SHP77 treated with DMSO at 0.1 percent for 48 hours (cell line): ENCODE measurements around the gene ABLIM1.

ENCODE experiments used
- DNase-seq: peaks from one replicate; lab custom pipeline; 2025; lab: John Stamatoyannopoulos, UW

ABLIM1 gene

DNA sequence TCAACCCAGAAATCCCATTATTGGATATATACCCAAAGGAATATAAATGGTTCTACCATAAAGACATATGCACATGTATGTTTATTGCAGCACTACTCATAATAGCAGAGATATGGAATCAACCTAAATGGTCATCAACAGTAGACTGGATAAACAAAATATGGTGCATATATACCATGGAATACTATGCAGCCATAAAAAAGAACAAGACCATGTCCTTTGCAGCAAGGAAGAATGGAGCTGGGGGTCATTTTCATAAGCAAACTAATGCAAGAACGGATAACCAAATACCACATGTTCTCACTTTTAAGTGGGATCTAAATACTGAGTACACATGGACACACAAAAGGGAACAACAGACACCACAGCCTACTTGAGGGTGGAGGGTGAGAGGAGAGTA lies 251.6 kb downstream of the ABLIM1 start:
- no peak for DNase-seq

DNA sequence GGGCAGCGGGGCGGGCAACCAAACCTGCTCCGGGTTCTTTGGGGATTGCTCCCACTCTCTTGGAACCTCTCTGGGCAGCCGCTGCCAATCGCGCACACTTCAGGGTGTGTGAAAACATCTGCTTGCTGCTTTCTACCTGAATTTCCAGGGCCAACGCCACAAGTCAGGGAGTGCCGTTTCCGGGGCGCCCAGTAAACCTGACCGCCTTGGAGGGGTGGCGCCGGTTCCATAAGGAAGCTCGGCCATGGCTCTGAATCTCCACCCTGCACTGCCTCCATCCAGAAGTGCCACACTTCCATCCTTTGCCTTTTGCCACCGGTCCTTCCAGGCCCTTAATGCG lies 253.1 kb downstream of the ABLIM1 start:
- no peak for DNase-seq

DNA sequence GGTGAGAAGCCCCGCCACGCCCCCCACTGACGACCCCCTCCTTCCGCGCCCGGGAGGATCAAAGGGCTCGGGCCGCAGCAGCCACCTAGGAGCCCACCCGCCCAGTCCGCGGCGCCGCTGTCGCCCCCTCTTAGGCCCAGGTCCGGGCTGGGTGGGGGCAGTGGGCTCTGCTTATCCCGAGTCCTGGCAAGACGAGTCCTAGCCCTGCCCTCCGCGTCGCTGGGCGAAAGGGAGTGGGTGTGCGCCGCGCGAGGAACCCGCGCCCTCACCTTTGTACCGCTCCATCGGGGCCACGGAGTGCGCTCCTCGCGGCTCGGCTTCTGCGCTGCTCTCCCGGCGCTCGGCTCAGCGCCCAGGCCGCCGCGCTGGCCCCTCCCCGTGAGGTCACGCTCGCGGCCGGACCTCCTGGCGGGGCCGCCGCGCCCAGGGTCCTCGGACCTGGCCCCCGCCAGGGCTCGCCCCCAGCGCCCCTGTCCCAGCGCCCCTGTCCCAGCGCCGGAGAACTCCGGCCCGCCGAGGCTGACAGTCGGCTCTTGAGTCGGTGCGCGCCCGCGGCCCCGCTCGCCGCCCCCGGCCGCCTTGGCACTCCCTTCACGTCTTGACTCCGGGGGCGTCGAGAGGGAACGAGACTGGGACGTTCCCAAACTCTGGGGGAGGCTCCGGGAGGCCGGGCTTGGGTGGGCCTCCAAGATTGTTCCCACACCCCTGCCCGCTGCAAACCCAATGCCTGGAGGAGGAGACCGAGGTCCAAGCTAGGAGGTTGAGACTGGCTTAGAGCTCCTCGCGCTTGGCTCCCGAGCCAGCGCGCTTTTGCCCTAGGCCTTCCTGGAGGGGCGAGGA lies 253.7 kb downstream of the ABLIM1 start, which contains the start of gene AFAP1L2:
Gene AFAP1L2, minus strand, starts transcription at position 332 of the 840 bp plus-strand sequence. Its CDS starts 47 bp downstream, at position 285.
- no peak for DNase-seq

DNA sequence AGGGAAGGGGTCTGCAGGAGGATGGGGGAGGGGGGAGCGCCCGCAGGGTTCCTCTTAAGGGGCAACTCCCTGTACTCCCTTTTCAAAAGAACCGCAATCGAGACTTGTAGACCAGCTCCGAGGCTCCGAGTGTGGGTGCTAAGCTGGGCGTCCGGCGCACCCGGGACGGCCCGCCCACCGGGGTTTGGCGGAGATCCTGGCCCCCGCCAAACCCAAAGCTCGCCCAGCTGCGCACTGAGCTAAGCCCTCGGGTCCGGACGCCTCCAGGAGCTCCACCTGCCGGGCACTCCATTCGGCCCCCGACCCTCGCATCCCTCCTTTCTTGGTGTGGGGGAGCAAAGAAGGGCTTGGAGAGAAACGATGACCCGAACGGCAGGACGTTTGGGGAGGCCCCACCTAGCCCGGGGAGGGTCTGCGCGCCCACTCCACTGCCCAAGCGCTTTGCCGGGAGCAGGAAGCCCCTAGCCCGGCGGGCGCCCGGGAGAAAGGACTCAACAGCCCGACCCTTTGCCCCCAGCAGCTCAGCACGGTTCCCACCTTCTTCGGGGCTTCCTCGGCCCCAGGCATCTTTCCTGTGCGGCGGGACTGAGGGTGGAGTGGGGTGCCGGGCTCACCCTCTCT lies 254.4 kb downstream of the ABLIM1 start:
- no peak for DNase-seq

DNA sequence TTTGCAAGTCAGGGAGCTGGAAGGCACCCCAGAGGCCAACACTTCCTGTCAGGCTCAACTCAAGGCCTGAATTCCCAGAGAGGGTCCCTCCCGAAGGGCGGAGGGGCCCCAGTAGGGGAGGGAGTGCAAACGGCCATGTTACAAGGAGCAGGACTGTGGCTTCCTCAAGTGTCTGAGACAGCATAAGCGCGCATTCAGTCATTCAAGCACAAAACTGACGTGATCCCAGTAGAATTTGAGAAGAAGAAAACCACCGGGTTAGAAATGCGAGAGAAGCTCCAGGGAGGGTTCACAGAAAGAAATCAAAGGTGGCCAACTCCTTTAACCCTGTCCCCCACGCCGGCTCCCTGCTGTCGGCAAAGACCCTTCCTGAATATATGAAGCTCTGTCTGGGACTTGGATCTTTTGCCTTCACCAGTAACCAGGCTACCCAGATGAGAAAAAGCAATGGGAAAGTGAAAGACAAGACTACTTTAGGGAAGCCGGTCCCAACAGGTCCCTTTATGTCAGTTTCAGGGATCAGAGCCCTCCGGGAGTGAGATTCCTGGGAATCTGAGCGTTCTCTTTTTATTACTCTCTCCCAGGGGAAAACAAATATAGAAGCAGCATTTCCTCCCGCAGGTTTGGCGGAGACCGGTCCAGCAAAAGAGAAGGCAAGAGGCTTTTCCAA lies 255.1 kb downstream of the ABLIM1 start:
- no peak for DNase-seq

DNA sequence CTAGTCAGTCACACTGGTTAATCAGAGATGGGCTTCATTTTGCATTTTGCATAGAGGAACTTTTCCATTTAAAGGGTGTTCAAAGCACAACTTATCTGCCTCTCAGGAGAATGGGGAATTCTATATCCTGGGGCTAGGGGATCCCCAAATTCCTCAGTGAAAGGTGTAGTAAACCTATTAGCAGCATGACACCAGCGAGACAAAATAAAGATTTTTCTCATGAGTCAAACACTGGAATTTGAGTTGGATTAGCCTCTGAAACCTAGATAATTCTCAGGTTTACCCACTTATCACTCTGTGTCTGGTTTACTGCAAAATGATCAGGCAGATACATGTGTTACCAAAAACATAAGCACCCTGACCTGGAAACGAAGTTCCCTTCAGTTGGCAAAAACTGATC lies 255.8 kb downstream of the ABLIM1 start:
- DNase-seq, result no peak

DNA sequence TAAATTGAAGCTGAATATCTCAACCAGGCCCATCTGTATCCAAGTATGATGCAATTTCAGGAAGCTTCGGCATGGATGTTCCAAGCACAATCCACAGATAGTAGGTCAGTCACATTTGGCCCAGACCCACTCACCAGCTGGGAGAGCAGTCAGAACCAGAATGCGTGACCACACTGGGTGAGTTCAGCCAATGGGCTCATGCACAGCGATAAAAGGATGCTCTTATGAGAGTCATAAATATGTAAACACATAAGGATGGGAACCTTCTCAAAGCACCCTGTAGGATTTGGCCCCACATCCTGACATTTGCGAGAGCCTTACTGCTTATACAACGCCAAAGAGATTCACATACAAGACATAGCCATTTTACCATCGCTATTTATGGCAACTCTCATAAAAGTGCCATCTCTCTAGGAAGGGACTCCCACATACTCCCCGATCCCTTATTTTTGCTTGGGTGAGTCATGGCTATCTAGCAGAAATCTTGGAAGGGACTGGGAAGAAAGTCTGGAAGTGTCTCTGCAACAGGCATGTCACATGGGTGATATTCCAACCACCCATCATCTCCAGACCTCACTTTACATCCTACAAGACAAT lies 256.8 kb downstream of the ABLIM1 start:
- no peak for DNase-seq

DNA sequence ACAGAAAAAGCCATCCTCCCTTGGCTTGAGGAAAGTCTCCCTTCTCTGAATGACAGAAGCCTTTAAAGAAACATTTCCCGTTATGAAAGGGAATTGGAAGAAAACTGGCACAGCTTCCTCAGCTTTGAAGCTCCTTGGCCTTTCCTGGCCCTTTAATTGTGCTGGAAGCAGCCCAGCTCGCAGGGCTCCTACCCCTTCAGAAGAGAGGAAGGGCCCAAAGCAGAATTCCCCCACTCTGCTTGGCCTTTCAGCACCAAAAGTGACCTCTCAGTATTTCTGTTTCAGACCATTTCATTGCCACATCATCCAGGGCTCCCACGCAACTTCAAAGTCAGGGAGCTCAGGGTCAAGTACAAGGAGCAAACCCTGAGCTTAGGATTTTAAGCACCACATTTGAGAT lies 258.0 kb downstream of the ABLIM1 start:
- no peak for DNase-seq

DNA sequence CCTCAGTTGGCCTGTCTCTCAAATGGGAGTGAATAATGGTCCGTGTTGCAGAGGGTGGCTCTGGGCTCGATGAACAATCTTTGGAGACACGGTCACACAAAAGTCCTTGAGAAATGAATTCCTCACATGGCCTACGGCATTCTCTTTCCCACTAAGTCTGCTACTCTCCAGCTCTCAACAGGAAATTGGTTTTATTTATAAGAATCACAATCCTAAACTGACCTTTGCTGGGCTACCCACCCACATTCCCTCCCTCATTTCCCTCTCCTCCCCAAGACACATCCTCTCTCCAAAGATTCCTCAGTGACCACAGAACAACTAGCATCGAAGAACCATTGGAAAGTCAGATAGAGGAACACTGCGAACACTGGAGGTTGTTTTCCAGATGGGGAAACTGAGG lies 258.5 kb downstream of the ABLIM1 start:
- DNase-seq, result no peak

DNA sequence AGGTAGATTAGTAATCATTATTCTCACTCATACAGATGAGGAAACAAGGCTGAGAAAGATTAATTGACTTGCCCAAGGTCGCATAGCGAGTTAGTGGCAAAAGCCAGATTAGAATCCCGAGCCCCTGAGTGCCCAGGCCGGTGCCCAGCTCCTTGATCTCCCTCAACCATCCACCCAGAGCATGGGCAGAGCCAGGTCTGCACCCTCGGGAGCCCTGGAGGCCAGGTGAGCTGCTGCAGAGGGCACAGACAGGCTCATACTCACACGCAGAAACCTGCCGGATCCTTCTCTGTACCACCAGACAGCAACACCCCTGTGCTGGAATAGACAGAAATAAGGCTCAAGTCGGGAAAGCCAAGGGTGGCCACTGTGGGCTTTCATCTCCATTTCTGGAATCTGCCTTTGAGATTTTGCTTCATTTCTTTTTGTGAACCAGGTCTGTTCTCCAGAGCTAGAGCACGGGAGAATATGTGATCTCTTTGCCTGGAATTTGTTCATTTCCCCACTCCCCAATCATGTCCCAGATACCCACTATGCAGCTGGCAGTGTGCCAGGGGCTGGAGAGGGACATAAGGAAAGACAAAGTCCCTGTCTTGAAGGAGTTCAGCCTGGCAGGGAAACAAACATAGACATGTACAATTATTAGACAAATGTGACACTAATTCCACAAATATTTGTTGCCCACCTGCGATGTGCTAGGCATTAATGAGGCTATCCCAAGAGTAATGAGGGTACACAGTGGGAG lies 259.3 kb downstream of the ABLIM1 start:
- no peak for DNase-seq

DNA sequence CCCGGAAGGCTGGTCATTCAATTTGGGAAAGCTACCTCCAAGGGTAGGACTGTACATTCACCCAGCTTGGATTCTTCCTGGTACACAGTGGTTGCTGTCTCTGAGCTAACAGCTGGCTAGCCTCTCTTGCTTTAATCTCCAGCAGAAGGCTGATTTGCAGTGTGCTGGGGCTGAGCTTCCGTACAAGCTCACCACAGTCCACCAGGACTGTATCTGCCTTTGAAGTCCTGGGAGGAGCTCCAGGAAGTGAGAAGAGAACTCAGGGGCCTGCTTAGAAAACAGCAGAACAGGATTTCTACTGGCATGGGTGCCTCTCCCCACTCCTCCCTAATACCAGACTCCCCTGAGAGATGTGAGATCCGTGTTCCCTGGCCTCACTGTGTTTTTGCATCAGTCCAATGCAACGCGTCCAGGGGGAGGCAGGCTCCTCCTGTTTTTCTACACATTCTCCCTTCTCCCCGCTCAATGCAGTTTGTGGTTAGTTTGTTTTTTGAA lies 260.4 kb downstream of the ABLIM1 start:
- DNase-seq, result no peak

DNA sequence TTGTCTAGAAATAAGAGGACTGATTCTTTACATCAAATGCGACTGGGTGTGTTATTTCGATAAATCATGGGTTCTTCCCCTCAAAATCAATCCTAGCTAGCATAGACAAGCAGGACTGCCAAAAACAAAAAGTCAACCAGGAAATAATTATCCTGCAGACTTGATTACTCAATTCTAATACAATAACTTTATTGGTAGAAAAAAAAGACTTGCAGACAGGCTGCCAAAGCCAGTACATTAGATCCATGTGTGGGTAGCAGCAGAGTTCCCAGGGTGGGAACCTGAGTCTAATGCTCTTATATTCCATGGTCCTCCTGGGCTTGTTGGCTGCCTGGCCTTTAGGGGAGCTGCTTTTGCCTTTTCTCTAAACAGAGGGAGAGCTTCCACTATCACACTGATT lies 261.6 kb downstream of the ABLIM1 start:
- no peak for DNase-seq

DNA sequence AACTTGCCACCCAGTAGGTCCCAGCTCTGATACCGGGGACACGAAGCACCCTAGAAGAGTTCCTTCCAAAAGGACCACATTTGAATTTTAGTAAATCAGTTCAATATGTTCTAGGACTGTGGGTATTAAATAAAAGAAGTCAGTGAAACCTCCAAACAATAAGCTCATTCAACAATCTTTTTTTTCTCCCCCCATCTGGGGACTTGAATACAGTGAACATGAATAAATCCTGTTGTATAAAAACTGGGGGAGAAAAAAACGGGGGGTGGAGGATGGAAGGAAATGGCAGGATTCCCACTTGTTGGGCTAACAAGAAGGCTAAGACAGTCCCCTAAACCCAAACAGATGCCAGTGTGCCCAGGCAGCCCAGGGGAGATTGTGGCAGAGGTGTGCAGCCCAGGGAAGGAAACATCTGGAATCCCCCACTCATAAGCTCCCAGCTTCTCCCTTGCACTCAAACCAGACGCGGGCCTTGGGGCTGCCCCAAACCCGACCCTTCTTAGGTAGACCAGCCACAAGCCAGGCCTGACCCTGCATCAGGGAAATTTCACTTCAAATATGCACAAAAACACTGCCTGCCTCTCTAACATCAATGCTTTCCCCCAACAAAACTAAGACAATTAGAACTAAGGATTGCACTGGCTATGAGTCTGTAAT lies 262.6 kb downstream of the ABLIM1 start:
- DNase-seq, result no peak

DNA sequence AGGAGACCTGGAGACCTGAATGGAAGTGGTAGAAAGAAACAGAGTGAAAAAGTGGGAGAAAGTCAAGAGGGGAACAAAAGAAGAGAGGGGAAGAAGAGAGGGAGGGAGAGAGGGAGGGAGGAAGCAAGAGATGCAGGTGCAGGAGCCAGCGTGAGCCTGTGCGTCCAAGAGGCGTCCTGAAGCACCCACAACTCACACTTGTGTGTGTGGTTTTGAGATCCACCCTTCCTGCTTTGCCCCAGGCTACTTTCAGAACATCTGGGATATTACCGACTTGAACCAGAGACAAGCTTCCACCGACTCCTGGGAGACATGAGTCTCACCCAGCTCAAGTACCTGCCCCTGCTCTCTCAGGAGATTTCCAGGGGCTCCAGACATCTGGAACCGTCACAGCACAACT lies 263.5 kb downstream of the ABLIM1 start:
- DNase-seq, result no peak

DNA sequence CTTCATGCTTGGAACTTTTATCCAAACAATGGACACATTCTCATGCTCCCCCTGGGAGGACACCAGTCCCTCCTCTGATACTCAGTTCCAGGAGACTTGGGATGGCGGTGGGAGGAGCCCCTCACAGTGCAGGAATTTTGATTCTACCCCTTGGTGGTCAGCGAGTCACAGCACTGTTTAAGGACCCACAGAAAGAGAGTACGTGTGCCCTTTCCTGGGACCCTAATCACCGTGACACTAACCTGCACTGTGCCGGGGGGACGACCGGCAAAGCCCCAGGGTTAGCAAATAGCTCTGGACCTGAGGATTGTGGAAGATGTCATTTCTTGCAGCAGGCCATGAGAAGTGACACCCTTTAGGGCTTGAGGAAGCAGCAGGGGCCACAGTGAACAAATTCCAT lies 264.2 kb downstream of the ABLIM1 start:
- no peak for DNase-seq

DNA sequence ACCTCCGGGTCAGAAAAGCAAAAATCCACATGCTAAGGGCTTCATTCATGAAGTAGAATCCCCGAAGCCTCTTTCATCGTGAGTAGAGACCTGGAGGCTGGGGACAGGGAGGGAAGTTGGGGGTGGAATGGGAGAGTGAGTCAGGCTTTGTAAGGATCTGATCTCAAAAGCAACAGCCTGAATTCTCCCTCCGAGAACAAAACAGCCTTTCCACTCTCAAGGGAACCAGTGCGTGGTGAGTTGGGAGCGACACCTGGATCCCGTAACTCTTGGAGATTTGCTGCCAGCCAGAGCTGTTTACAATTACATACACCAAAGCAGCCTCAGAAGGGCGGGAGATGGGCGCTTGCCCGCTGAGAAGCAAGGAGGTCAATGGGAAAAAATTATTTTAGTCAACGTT lies 264.6 kb downstream of the ABLIM1 start:
- DNase-seq, result no peak

DNA sequence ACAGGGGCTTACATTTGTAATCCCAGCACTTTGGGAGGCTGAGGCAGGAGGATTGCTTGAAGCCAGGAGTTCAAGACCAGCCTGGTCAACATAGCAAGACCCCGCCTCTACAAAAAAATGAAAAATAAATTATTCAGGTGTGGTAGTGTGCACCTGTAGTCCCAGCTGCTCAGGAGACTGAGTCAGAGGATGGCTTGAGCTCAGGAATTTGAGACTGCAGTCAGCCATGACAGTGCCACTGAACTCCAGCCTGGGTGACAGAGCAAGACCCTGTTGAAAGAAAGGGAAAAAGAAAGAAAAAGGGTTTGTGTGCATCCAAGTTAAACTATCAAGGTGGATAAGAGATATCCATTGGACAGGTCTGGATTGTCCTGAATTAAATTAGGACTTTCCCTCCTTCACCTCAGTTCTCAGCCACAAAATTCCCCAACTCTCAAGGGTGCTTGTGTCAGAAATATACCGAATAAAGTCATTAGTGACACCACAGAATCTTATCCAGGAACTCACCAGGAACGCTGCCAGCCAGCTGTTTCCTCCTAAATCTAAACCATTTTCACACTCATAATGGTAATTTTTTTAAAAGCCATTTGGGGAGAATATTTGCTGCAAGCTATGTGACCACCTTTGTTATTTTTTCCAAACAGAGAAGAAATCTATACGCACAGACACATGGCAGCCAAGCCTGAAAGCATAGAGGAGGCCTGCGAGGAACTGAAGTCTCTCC lies 265.8 kb downstream of the ABLIM1 start:
- no peak for DNase-seq

DNA sequence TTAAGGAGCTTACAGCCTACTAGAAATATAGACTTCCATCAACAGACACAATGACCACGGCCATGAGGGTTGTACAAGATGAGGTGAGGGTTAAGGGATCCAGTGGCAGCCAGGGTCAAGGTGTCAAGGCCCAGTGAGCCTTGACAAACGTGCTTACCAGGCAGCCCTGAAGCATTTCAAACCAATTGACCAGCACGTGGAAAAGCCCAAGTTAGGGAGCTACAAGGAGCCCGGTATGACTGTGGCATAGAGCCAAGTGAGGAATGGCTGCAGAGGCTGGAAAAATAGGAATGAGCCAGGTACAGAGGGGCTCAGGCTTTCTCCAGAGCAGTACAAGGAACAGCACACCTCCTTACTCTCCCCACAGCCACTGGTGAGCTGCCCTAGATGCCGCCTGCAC lies 266.5 kb downstream of the ABLIM1 start:
- no peak for DNase-seq

DNA sequence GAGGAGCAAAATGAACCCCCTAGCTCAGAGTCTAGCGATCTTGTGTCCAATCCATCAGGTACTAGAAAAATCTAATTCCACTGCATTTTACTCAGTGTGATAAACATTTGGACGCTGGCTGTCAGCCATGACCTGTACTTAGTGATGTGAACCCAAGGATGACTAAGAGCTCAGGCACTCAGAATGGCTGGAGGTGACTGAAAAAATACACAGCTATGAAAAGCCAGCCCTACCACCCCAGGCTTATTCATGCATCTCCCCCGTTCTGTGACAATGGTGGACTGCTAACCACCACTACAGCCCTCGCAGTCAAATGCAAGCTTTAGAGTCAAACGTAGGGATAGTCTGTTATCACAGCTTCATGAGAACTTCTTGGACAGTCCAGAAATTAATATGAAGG lies 268.6 kb downstream of the ABLIM1 start:
- DNase-seq, result no peak

DNA sequence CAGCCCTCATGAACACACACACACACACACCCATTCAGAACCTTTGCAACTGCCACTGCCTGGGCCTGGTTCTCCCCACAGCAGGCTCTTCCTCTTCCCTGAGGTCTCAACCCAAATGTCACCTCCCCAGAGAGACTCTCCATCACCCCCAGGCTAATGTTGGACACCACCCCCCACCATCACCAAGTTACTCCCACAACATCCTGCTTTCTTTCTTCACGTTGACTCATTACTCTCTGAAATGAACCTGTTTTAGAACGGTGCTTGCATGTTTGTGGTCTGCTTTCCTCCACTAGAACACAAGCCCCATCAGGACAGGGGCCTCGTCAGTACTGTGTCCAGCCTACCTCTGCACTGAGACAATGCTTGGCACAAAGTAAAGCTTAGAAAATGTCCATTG lies 269.8 kb downstream of the ABLIM1 start:
- DNase-seq, result no peak

DNA sequence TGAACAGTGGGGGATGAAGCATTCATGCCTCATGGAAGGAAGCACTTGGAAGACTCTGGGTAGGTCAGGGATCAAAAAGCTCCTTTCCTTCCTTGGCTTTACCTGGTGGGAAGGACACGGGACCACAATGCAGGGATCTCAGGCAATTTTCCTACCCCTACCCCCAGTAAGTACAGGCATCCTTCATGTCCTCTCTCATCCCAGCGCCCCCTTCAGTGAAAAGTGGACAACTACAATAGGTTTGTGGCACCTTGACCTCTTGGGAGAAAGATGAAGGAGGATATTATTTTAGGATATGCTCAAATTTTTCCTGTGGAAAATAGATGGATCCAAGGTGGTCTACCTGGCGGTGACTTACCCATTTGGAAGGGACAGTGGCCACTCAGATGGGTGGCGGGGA lies 270.3 kb downstream of the ABLIM1 start:
- no peak for DNase-seq
